HG02938 (cell line): ENCODE data around the gene PPP2R3A.

Experiments
- ATAC-seq: cut with Tn5 transposase; IDR thresholded peaks from one replicate; pipeline ENCODE4 v1.9.1; 2021; ENCODE audit warnings: mild to moderate bottlenecking, moderate library complexity; ENCODE audit not compliant: unreplicated experiment

Gene PPP2R3A

DNA sequence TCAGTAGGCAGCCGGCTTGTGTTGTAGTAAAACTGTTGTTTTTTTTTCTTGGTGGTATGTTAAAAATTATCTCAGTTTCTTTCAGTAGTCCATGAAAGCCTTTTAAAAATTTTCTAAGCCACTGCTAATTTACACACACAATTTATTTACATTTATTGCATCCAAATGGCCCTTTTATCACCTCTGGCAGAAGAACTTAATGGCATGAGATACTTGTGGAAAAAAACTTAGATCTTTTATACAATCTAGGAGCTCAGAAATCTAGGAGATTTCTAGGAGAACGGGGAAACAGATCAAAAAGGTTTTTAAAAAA lies 1.4 kb downstream of the PPP2R3A start:
- ATAC-seq: no peak

DNA sequence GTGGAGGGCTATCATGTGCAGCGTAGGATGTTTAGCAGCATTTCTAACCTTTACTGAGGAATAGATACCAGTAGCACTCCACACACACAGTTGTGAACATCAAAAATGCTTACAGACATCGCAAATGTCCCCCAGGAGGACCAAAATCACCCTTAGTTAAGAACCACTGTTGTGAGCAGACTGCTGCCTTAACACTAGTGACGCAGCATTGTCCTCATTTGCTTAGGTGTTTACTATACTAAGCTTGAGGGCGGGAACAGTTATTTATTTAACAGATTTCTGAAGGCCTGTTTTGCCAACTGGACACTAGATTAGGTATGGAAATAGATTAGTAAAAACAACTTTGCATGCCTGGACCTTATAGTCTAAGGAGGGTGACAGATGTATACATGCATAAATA lies 2.3 kb downstream of the PPP2R3A start:
- ATAC-seq: no peak

DNA sequence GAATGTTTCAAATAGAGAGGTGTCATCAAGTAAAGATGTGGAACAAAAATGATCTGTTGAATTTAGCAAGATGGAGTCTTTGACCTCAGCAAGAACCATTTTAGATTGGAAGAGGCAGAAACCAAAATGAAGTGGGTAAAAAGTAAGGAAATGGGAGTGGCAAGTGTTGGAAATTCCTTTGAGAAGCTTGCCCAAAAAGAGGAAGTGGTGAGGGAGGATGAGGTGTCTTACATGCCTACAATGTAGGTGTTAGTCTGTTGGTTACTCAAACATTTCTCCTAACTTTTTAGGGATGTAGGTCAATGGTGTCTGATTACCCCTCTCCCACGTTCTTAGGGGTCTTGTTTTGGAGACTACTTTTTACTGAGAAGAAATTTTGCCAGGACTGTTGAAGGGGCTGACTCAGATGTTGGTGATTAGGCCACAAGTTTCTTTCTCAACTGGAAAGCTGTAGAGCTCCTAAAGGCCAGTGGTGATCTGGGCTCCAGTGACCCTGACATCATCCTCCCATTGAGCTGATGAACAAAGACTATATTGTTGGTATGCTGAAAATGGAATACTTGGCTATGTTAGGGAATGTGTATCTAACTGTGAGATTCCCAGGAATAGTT lies 5.1 kb downstream of the PPP2R3A start:
- no peak for ATAC-seq

DNA sequence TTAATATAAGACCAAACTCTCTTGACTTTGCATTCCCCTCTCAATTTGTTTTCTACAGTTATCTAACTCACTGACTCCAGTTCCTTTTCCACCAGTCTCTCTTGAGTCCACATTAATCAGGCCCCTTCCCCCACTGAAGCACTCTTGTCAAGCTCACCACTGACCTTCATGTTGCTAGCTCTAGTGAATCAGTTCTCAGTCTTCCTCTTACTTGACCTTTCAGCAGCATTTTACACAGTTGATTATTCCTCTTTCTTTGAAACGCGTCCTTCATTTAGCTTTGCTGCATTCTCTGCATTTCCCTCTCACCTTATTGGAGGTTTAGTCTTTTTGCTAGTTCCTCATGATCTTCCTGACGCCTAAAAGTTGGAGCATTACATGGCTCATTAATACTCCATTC lies 8.3 kb downstream of the PPP2R3A start:
- ATAC-seq: no peak

DNA sequence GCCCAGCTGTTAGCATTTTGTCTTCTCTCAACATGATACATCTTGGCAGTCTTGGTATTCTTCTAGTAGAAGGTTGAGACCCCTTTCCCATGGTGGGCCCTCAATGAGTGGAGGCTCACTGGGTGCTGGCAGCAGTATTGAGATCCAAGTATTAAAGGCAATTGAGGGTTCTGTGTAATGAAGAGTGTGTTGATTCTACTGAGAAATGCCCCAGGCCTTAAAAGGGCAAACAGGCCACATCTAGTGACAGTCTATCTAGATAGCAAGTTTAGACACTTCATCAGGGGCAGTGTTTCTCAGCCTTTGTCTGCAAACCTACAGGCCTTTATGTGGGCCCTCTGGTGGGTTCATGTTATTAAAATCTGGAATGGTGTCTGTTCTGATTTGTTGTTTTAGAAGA lies 9.5 kb downstream of the PPP2R3A start:
- no peak for ATAC-seq

DNA sequence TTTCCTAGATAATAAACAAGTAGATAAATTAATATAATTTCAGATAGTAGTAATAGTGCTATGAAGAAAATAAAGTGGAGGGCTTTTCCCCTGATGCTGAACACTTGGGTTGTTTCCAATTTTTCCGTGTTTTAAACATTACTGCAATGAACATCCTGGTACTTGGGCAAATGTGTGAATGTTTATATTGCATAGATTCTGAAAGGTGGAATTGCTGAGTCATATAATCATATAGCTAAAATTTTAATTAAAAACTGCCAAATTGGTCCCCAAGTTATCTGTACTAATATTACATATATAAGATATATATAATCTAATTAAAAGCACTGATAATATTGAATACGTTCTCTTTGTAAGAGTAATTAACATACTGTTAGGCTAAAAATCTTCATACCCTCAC lies 10.0 kb downstream of the PPP2R3A start:
- no peak for ATAC-seq

DNA sequence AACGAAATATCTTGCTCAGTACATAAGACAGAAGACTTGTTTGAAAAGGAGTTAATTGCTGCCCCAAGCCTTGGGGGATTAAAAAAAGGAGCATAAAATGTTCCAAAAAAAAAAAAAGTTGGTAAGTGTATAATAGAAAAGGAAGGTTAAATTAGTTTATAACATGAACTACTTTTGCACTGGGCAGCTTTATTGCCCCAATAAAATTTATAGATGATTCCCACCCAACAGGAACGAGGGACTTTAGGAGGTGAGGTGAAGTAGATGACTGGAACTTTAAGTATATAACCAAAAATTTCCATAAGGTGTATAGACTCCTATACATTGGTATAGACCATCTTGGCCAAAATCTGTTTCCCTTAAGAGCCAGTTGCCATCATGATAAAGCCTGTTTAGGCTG lies 14.8 kb downstream of the PPP2R3A start:
- no peak for ATAC-seq

DNA sequence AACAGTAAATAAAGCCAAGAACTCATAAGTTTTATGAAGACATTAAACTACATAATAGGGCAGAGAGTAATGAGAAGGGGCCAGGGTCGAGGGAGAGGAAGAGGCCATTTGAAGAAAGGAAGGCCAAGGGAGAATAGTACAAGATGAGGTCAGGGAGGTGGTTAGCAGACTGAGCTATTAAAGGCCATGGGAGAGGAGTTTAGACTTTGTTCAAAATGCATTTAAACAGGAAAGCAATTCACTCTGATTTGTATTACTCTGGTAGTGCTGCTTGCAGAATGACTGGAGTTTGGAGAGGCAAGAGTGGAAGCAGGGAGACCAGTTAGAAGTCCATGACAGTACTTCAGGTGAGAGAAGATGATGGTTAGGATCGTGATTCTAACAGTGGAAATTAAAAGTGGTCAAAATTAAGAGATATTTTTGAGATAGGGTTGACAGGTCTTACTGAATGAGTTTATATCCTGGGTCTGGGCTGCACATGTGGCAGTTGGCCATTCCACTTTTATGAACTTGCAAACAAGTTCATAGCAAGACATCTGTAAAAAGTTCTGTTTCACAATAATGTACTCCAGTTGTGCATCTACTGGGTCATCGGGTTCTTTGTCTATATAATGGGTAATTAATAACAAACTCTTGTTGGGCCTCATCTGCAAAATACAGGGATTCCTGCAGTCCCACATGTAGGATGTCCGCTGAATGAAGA lies 16.3 kb downstream of the PPP2R3A start:
- ATAC-seq: no peak

DNA sequence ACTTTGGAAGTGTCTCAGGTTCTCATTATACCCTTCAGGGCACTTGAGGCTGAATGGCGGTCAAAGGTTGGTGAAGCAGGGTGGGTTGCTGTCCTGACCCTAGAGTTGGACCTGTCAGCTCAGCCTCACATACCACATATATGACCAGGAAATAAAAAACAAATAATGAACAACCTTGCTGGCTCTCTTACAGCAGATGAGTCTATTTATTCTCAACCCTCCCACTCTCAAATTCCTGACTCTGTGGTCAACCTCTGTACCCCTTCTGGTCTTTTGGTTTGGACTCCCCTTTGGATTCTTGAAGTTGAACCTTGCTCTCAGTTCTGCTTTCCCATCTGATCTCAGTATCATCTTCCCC lies 16.9 kb downstream of the PPP2R3A start:
- ATAC-seq: no peak

DNA sequence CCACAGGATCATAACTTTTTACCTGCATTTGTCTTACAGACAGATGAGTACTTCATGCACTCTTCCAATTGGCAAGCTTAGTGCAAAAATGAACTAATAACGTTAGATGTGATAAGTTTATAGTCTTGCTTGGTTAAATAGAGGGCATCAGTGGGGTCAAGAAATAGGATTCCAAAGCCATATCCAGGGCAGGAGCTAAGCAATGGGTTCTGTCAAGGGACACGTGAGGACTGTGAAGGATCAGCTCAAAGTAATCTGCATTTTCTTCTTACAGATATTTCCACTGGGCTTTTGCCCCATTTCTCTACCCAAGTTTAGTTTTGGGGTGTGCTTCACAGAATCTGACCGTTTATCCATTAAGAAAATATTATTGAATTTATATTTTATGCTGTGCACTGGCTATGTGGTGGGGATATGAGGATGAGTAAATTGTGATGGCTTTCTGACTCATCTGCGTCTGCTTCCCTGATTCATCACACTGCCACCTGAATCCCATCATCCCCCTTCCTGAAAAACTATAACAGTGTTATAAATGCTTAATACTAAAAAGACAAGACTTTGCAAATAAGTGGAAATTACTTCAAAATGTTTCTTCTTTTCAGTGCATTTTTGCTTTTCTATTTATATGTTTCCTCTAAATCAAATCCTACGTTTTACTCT lies 17.5 kb downstream of the PPP2R3A start:
- no peak for ATAC-seq

DNA sequence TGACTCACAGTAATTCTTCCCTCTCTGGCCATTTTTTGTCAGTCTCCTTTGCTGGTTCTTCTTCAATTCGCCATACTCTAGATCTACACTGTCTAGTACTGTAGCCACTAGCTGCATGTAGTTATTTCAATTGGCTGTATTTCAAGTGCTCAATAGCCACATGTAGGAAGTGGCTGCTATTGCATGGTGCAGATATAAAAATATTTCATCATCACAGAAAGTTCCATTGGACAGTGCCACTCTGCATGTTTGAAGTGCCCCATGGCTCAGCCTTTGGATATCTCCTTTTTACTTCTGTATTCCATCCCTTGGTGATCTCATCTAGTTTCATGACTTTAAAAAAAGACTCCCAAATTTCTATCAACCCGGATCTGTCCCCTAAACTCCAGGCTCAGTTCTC lies 22.1 kb downstream of the PPP2R3A start:
- no peak for ATAC-seq

DNA sequence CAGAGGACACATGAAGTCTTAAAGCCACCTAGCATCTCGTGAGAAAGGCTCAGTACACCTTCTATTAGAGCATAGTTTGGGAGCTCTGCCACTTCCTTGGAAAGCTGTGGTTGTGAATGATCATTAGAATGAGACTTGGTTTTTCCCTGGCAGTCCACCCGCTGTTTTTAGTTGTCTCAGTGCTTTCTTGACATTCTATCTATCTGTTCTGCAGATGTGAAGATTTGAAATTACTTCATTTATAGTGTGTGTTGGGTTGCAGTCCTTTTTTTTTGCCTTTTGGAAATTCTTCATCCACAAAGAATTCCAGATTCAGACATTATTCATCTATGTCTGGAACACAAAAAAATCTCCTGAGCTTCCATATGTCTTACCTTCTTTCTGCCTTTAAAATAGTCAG lies 23.7 kb downstream of the PPP2R3A start:
- no peak for ATAC-seq

DNA sequence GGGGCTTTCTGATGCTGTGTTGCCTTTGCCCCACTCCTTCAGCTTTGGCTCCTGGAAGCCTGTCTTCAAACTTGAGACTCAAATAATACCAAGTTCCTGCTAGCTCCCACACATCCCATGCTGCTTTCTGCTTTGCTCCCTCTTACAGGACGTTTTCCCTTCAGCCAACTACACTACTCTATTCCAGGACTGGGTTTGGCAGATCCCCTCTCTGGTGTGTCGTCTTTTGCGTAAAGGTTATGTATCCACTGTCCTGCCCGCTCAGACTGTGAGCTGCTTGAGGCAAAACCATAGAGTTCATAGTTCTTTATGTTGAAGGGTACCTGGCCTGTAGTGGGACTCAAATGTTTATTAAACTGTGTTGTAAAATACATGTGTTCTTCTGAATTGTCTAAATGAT lies 25.4 kb downstream of the PPP2R3A start:
- ATAC-seq: no peak

DNA sequence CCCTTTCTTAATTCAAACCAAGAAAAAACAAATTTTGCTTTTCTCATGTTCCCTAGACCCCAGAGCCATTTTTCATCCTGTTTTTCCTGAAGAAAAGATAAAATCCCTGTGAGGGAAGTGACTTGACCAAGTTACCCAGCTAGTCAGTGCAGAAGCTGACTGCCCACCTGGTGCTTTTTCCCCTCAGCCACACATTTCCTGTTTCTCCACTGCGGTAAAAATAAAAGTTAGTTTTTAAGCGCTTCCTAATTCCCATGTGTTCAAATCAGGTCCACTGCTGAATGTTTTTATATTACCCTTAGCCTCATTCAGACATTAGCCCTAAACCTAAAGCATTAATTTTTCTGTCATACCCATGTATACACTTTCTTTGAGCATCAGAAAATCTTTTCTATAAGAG lies 26.1 kb downstream of the PPP2R3A start:
- ATAC-seq: no peak

DNA sequence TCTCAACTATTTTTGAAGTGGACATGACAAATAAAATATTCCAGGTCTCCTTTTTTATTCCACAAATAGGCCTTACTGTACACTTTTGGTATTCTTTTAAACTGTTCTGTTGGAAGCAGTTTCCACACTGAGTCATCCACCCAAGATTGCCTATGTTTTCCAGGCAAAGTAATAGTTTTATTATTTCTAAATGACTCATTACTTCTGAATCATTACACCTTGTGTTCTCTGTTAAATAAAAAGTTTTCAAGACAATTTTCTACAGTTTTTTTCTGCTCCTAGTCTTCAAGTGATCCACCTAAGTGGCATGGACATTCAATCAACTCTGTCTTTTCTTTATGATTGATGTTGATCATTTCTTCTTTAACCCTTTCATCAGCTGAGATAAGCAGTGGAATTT lies 26.5 kb downstream of the PPP2R3A start:
- ATAC-seq: no peak

DNA sequence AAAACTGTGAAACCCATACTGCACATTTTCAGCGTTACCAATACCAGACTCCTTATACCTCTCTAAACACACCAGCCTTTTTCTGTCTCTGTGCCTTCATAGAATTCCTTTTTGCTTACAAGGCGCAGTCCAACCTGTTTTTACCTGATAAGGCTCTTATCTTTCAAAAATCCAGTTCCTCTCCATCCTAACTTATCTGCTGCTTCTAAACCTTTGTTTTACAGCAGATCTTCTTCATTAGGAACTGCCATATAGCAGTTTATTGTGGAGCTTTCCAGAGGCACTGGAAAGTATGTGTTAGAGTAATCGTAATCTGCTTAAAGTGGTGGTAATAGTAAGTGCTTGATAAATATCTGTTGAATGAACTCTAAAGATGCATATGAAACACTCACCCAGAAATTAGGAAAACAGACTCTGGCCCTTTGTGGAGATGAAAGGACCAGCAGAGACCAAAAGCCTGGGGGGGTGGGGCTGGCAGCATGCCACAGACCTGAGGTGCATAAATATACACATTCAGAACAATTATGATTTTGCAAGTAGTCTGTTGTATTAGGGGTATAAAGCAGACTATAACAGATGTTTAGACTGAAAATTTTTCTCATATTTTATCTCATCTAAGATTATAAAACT lies 29.3 kb downstream of the PPP2R3A start:
- no peak for ATAC-seq

DNA sequence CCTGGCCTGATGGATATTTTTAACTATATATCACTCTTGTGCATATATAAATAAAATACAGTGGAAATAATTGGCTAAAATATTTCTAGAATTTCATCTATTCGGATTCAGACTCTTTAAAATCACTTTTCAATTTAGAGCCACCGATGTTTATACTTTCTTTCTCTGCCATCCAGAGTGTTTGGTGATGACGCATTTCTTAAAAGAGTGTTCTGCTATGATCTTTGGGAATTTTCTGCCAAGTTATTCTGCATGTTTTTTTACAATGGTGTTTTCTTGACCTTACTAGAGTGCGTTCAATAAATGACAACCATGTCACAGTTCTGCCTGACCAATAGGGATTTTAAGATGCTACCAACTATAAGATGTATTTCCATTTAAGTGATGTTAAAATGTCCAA lies 30.2 kb downstream of the PPP2R3A start:
- no peak for ATAC-seq

DNA sequence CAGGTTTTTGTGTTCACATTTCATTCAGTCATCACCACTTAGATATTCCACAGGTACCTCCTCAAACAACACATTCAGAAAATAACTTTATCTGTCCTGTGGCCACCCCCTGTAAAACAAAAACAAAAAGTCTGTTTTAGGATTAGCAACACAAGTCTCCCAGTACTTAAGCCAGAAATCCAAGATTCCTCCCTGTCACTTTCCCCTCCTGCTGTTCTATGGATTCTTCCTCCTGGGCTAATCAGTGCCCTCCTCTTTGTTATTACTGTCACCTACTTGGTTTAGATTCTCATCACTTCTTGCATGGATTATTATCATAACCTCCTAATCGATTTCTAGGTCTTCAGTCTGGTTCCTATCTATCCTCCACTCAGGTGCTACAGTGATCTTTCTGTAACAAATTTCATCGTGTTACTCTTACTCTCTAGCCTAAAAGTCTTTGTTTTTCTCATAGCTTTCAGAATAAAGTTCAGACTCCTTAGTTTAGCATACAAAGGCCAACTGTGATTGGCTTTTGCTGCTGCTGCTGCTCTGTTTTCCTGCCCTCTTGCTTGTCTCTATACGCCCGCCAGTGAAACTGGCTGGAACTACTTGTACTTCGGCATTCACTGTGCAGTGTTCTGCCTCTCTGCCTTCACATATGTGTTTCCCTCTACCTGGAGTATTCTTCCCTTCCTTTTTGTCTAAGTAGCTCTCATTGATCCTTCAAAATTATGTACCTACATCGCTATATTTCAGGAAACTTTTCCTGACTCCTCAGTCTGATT lies 32.2 kb downstream of the PPP2R3A start:
- no peak for ATAC-seq

DNA sequence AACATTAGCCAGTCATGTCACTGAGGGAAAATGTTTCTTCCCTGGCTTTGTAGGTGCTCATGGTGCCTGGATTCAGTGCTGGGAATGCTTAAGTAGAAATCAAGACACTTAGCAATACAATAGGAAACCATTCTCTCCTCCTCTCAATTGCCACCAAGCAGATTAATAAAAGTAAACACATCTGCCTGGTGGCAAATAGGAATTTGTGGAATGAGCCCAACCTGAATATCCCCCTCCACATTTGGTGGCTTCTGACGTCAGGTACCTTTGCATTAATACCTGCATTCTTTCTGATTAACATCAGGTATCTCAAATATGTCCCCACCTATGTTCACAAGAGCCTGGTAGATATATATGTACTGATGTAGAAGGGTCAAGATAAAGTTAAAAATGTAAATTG lies 42.7 kb downstream of the PPP2R3A start:
- no peak for ATAC-seq

DNA sequence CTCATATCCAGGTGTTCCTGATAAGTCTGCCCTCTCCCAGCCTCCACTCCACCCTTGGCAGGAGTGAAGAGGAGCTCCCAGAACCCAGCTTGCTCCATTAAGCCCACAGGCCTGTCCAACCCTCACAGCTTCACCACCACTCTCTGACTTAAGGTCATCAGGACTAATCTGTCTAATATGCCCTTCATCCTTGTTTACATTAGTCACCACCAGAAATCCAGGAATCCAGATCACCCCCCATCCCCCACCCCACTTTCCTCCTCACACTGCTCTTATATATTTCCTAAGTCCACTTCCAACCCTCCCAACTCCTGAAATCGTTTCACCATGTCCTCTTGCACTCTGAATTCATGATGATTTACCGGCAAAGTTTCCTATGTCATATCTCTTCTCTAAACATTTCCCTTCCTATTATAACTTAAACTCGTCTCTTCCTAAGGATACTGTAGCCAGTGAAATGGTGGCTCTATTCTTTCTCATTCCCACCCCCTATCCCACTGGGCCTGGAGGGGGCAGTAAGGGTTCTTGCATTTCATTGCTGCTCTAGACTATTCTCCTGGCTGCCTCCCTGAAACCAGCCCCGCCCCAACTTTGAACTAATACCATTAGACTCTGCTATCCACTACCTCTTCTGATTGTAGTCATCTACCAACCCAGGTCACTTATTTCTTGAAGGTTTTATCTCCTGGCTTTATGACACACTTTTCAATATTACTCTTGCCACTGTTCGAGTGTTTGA lies 43.4 kb downstream of the PPP2R3A start:
- ATAC-seq: no peak

DNA sequence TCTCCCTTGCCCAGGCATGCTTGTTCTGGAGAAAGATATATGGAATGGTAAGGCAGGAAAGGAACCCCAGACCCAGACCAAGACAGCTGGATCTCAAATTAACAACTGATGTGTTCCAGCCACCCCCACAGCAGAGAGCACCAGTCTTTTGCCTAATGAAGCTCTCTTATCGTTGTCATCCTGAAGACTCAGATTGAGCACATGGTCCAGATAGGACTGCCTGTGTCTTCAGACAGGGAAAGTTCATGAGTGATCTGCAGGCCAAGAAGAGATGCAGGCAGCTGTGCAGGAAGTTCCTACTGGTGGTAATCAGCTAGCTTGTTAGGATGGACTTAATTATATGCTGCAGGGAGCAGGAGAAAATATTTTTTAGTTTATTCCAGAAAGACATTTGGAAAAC lies 53.3 kb downstream of the PPP2R3A start:
- ATAC-seq: no peak
